Measurements from ENCODE around the gene GRHL1. TPM values are rescaled to one million over a fixed set of nuclear protein-coding genes. Genes with fewer than 3 reads are reported as not detected.

GRHL1 gene
- total RNA-seq, 1 donor, result 0.36 TPM

- no peaks in the 10 kb centered on the region for H3K79me2 ChIP-seq (ENCODE audit: insufficient read depth, low read length)
- no peak overlapping the region for H2AFZ ChIP-seq (ENCODE audit: low read length)
- TF ChIP-seq, protein P1, sequence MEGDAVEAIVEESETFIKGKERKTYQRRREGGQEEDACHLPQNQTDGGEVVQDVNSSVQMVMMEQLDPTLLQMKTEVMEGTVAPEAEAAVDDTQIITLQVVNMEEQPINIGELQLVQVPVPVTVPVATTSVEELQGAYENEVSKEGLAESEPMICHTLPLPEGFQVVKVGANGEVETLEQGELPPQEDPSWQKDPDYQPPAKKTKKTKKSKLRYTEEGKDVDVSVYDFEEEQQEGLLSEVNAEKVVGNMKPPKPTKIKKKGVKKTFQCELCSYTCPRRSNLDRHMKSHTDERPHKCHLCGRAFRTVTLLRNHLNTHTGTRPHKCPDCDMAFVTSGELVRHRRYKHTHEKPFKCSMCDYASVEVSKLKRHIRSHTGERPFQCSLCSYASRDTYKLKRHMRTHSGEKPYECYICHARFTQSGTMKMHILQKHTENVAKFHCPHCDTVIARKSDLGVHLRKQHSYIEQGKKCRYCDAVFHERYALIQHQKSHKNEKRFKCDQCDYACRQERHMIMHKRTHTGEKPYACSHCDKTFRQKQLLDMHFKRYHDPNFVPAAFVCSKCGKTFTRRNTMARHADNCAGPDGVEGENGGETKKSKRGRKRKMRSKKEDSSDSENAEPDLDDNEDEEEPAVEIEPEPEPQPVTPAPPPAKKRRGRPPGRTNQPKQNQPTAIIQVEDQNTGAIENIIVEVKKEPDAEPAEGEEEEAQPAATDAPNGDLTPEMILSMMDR (IDR thresholded peaks at IDR 0.05; ENCODE audit: extremely low read depth, low read depth, low read length), result no peak
- H3K36me3 ChIP-seq (ENCODE audit: insufficient read depth, low read length), result no peaks in the 10 kb centered on the region
- H3K27ac ChIP-seq (ENCODE audit: low read depth, low read length), result no peak overlapping the region
- H3K4me1 ChIP-seq (ENCODE audit: insufficient read depth, low read length), result peaks cover 40% of the 10 kb centered on the region
- no peaks in the 10 kb centered on the region for H3K9me3 ChIP-seq (ENCODE audit: low read depth, low read length)
- no peaks in the 10 kb centered on the region for H4K20me1 ChIP-seq (ENCODE audit: insufficient read depth, low read length)
- H3K27me3 ChIP-seq (ENCODE audit: insufficient read depth, low read length), result no peaks in the 10 kb centered on the region
- H3K4me3 ChIP-seq (ENCODE audit: insufficient read depth, low read length), result no peak overlapping the region
- no peak for DNase-seq (ENCODE audit: insufficient read length, low spot score, missing footprints)
- H3K4me2 ChIP-seq (ENCODE audit: insufficient read depth, low read length), result no peak overlapping the region
Measured at GRCh38 chr2:9971890-9972289, 20.4 kb downstream of the GRHL1 start.

DNA sequence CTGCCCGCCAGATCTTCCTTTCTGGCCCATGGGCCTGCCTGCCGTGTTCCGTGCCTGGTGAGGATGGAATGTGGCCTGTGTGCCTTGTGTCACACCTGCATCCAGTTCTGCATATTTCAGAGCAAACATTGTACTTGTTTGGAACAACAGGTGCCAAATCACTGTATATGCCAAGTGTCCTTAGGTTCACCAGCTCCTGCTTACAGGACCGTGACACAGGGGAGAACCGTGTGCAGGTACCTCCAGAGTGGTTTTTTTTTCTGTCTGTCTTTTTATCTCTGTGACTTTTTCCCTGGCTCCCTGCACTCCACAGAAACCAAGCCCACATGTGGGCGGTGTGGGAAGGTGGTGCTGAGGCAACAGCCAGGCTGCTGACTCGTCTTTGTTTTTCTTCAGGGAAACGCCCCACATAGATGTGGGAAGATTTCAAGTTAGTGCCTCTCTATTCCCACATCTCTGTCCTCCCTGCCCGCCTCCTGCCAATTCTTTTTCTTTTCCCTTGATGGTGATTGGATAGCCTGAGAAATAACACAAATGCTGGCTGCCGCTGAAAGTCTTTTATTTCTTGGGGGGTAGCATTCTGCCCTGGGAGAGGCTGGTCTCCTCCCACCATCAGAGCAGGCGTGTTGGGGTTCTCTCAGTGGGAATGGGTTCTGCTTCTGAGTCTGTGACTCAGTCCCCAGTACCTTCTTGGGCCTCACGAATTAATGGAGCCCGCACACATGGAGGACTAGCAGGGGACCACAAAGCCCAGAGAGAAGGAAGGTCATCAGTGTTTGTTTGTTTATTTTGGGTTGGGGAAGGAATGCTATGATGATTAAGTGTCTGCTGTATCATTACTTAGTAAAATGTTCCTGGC, 21.4 kb downstream of the GRHL1 start:
- Histone ChIP-seq H3K27ac (ENCODE audit: low read depth, low read length) (peak overlapping the region; percentile 57), H3K4me3 (ENCODE audit: insufficient read depth, low read length) (no peak overlapping the region), H3K36me3 (ENCODE audit: insufficient read depth, low read length) (no peaks in the 10 kb centered on the region), H2AFZ (ENCODE audit: low read length) (peak overlapping the region; percentile 37), H3K4me2 (ENCODE audit: insufficient read depth, low read length) (peak overlapping the region; percentile 21), H3K79me2 (ENCODE audit: insufficient read depth, low read length) (no peaks in the 10 kb centered on the region), H3K27me3 (ENCODE audit: insufficient read depth, low read length) (no peaks in the 10 kb centered on the region), H3K9me3 (ENCODE audit: low read depth, low read length) (no peaks in the 10 kb centered on the region), H4K20me1 (ENCODE audit: insufficient read depth, low read length) (no peaks in the 10 kb centered on the region), H3K4me1 (ENCODE audit: insufficient read depth, low read length) (peaks cover 40% of the 10 kb centered on the region)
- no peak for DNase-seq (ENCODE audit: insufficient read length, low spot score, missing footprints)
- TF ChIP-seq, protein P1 (IDR thresholded peaks at IDR 0.05; ENCODE audit: extremely low read depth, low read depth, low read length), result no peak

GRCh38 chr2:9973690-9974089, 22.2 kb downstream of the GRHL1 start:
- Histone ChIP-seq H3K79me2 (ENCODE audit: insufficient read depth, low read length) (no peaks in the 10 kb centered on the region), H3K4me1 (ENCODE audit: insufficient read depth, low read length) (peaks cover 40% of the 10 kb centered on the region), H3K4me2 (ENCODE audit: insufficient read depth, low read length) (no peak overlapping the region), H3K27ac (ENCODE audit: low read depth, low read length) (peak overlapping the region; percentile 57), H3K4me3 (ENCODE audit: insufficient read depth, low read length) (no peak overlapping the region), H4K20me1 (ENCODE audit: insufficient read depth, low read length) (no peaks in the 10 kb centered on the region), H2AFZ (ENCODE audit: low read length) (no peak overlapping the region), H3K36me3 (ENCODE audit: insufficient read depth, low read length) (no peaks in the 10 kb centered on the region), H3K9me3 (ENCODE audit: low read depth, low read length) (no peaks in the 10 kb centered on the region), H3K27me3 (ENCODE audit: insufficient read depth, low read length) (no peaks in the 10 kb centered on the region)
- no peak for DNase-seq (ENCODE audit: insufficient read length, low spot score, missing footprints)
- TF ChIP-seq, protein P1 (IDR thresholded peaks at IDR 0.05; ENCODE audit: extremely low read depth, low read depth, low read length), result no peak

DNA sequence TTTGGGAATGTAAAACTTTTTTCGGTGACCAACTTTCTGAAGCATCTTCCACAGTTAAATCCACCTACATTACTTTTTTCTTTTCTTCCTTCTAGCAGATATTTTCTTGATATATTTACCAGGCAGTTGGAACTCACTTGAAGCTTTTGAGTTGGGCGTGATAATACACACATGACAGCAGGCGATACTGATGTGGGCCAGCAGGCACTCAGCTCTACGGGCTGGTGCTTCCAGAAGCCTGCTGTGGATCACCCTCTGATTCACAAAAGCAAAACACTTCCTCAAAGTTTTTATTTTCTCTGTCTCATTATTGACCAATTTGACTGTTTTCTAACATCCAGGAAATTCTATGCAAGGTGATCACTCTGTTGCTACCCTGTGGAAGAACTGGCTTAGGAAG, 22.9 kb downstream of the GRHL1 start:
- Histone ChIP-seq H3K36me3 (ENCODE audit: insufficient read depth, low read length) (no peaks in the 10 kb centered on the region), H3K79me2 (ENCODE audit: insufficient read depth, low read length) (no peaks in the 10 kb centered on the region), H3K27me3 (ENCODE audit: insufficient read depth, low read length) (no peaks in the 10 kb centered on the region), H2AFZ (ENCODE audit: low read length) (no peak overlapping the region), H3K27ac (ENCODE audit: low read depth, low read length) (no peak overlapping the region), H3K4me1 (ENCODE audit: insufficient read depth, low read length) (peaks cover 42% of the 10 kb centered on the region), H3K9me3 (ENCODE audit: low read depth, low read length) (no peaks in the 10 kb centered on the region), H3K4me2 (ENCODE audit: insufficient read depth, low read length) (no peak overlapping the region), H4K20me1 (ENCODE audit: insufficient read depth, low read length) (no peaks in the 10 kb centered on the region), H3K4me3 (ENCODE audit: insufficient read depth, low read length) (no peak overlapping the region)
- TF ChIP-seq, protein P1 (IDR thresholded peaks at IDR 0.05; ENCODE audit: extremely low read depth, low read depth, low read length), result no peak
- no peak for DNase-seq (ENCODE audit: insufficient read length, low spot score, missing footprints)

Measured in osteoblast (primary cell).